ENCODE data around the gene NRAP.

The NRAP gene

GRCh38 chr10:113557424-113557862 is 106.4 kb downstream of the NRAP start:
- no peak for DNase-seq

DNA sequence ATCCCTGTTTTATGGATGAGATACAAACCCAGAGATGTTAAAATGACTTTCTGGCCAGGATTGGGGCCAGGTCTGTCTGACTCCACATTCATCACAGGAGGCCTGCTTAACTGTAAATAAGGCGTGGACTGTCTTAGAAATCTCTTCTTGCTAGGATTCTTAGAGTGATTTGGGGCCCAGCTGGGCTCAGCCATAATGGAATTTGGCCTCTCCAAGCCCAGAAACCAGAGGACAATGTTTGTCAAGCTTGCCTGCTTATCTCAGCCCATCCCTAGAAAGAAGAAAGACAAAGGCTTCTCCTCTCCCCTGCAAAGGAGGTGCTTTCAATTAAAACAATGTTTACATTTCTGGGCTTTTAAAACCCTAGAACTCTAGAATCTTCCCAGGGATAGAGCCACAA is 108.1 kb downstream of the NRAP start:
- DNase-seq, result no peak

DNA sequence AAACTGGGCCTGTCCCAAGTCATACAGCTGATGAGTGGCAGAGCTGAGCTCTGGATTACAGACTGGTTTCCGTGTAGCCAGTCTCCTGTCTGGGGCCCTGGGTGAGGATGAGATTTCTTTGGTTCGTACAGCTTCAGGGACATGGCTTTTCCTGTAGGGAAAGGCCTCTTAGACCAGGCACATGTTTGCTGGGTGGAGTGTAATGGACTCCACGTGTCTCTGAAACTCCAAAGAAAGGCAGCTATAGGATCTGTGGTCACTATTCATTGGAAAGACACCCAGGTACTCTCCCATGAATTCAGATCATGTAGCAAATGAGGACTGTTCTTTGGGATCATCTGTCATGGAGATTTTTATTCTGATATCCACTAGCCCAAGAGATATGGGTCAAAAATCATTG is 108.6 kb downstream of the NRAP start:
- no peak for DNase-seq

DNA sequence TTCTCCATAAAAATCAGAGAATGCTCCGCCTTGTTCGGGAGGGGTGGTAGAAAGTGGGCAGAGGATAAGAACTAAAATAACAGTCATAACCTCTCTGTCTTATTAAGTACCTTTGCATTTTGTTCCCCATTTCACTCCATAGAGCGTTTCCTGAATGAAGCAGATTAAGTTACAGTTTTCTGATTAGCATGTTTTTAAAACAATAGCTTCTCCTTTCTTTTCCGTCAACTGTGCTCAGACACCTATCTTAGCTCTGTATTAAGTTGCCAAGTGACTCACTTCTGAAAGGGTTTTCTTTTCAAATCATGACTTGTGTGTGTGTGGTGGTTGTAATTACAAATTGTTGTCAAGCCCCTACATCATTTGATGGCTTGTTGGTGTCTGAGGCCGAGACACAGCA is 109.6 kb downstream of the NRAP start:
- no peak for DNase-seq

DNA sequence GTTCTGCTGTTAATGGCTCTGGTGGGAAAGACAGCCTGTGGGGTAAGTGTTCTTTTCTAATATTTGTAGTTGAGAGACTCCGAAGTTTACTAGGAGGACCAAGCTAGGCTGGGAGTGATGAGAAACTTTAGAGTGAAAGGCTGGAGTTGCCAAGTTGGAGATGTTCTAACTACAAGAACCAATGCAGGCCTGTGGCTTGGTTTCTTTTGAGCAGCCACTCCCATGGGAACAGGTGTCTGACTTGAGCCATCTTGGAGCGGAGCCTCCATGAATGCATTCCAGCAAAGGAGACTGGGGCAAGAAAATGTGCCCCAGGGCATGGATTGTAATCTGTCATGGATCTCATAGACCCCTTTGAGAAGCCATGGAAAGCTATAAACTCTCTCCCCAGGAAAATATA is 110.7 kb downstream of the NRAP start:
- DNase-seq, result no peak

GRCh38 chr10:113552701-113553100 is 111.1 kb downstream of the NRAP start, which contains the start of gene HABP2:
TSS of gene HABP2 (plus strand) at chr10:113553053. CDS start at chr10:113553122, 69 bp downstream.
- no peak for DNase-seq

GRCh38 chr10:113552014-113552413 is 111.8 kb downstream of the NRAP start:
- peak in 1 of 3 experiments; percentile 1 for DNase-seq

DNA sequence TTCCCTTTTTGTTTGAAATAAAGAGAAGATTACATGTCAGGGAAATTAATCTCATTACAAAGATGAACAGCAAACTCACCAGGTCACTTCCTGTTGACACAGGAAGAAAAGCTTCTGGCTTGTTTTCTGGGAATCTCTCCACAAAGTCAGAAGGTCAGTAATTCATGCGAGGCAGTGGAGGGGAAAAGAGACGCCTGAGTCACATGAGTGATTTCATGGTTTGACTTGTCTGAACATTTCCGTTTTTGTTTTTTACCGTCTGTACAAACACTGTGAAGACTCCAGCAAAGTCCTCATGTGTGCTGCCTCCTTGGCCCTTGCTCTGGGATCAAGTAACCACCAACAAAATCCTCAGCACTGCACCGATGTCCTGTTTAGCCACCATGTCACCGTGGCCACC is 113.5 kb downstream of the NRAP start:
- no peak for DNase-seq

DNA sequence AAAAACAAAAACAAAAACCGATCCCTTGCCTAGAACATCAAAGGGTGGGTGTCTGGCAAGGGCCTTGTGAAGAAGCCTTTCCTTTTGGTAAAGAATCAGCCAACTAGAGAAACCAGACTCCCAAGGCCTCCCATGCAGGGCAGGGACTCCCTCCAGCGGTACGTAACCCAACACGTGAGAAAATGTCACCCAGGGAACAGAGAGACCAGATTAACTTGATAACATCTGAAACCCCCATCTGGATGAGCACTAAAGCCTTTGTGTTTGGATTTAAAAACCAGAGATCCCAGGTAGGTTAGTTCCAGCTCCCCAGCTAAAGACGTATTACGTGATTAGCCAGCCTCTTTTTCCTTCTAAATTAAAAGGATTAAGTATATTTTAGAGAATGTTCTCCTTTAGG is 114.0 kb downstream of the NRAP start:
- no peak for DNase-seq

GRCh38 chr10:113547426-113547825 is 116.4 kb downstream of the NRAP start:
- no peak for DNase-seq

GRCh38 chr10:113544392-113544791 is 119.4 kb downstream of the NRAP start:
- DNase-seq, result no peak

- DNase-seq, result no peak
These were observed 120.5 kb downstream of the NRAP start for GRCh38 chr10:113543107-113543955.

- DNase-seq, result peak in 1 of 3 experiments; percentile 2
These were observed 122.3 kb downstream of the NRAP start for GRCh38 chr10:113541549-113541927.

- DNase-seq, result no peak
These were observed 122.8 kb downstream of the NRAP start for GRCh38 chr10:113540845-113541548.

DNA sequence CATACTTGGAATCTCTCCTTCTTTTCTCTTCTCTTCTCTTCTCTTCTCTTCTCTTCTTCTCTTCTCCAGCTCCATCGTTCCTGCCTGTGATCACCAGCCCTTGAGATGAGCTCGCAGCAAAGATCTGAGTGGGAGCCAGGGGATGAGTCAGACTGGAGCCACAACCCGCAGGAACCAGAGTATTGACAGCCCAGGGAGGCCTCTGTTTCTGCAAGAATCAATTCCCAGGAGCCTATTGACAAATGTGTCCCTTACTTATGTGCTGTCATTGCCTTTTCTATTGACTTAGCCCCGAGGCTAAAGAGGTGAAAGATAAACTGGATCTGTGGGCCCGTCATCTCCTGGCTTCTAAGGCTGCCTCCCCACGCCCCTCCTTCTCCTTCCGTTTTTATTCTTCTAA is 124.1 kb downstream of the NRAP start:
- DNase-seq, result no peak

All from NCI-H1417 (cell line).